Measurements from ENCODE around the gene PC.

Gene PC

GRCh38 chr11:66922551-66922950 is 35.6 kb downstream of the PC start:
- Histone ChIP-seq H3K27ac (ENCODE audit: low read length, poor library complexity, severe bottlenecking) (no peak overlapping the region), H3K36me3 (ENCODE audit: control insufficient read depth in 1 of 2, insufficient read depth in 2 of 2, low read depth in 1 of 2, low read length in 2 of 2) (no peaks in the 10 kb centered on the region), H3K4me3 (ENCODE audit: insufficient read depth in 1 of 2, low read depth in 1 of 2, low read length in 2 of 2) (no peak overlapping the region), H2BK15ac (ENCODE audit: low read depth, poor library complexity, severe bottlenecking) (no peak overlapping the region), H3K4me2 (ENCODE audit: low read length, poor library complexity, severe bottlenecking) (no peak overlapping the region), H3K4me1 (ENCODE audit: control insufficient read depth, insufficient read depth, low read depth, low read length) (peaks cover 2% of the 10 kb centered on the region), H3K4ac (ENCODE audit: low read depth in 1 of 2, low read length in 2 of 2) (no peak overlapping the region), H2BK5ac (ENCODE audit: low read depth, low read length, poor library complexity, severe bottlenecking) (no peak overlapping the region), H2AFZ (ENCODE audit: low read depth, low read length) (no peak overlapping the region), H3K23ac (ENCODE audit: low read length in 2 of 2) (no peak overlapping the region), H3K14ac (ENCODE audit: low read length in 2 of 2) (no peak overlapping the region), H3K9me3 (ENCODE audit: control insufficient read depth, low read length) (no peaks in the 10 kb centered on the region), H2BK120ac (ENCODE audit: low read depth, low read length) (no peak overlapping the region), H2BK12ac (ENCODE audit: low read length in 2 of 2) (no peak overlapping the region), H3K79me1 (replicated peaks; ENCODE audit: low read length, poor library complexity, severe bottlenecking) (peaks cover 5% of the 10 kb centered on the region), H3K18ac (ENCODE audit: low read depth in 1 of 2, low read length in 2 of 2) (no peak overlapping the region), H3K27me3 (ENCODE audit: control insufficient read depth in 1 of 2, insufficient read depth in 1 of 2, low read length in 2 of 2) (no peaks in the 10 kb centered on the region), H4K91ac (ENCODE audit: low read length) (no peak overlapping the region), H2AK5ac (ENCODE audit: low read length, severe bottlenecking) (no peak overlapping the region), H4K8ac (ENCODE audit: low read length) (no peak overlapping the region), H3K9ac (ENCODE audit: low read length) (no peak overlapping the region)
- DNase-seq, result no peak

- H3K9me3 ChIP-seq (ENCODE audit: control insufficient read depth, low read length), result no peaks in the 10 kb centered on the region
- no peak for DNase-seq
- H4K91ac ChIP-seq (ENCODE audit: low read length), result no peak overlapping the region
- H3K14ac ChIP-seq (ENCODE audit: low read length in 2 of 2), result peak overlapping the region in 1 of 2 experiments; percentile 7
- H2BK5ac ChIP-seq (ENCODE audit: low read depth, low read length, poor library complexity, severe bottlenecking), result no peak overlapping the region
- 93% methylated on average over 15 of the region's 18 CpGs for WGBS
- H3K79me1 ChIP-seq (replicated peaks; ENCODE audit: low read length, poor library complexity, severe bottlenecking), result peaks cover 5% of the 10 kb centered on the region
- H4K8ac ChIP-seq (ENCODE audit: low read length), result no peak overlapping the region
- H2BK15ac ChIP-seq (ENCODE audit: low read depth, poor library complexity, severe bottlenecking), result no peak overlapping the region
- no peaks in the 10 kb centered on the region for H3K27me3 ChIP-seq (ENCODE audit: control insufficient read depth in 1 of 2, insufficient read depth in 1 of 2, low read length in 2 of 2)
- no peak overlapping the region for H3K18ac ChIP-seq (ENCODE audit: low read depth in 1 of 2, low read length in 2 of 2)
- no peak overlapping the region for H2BK120ac ChIP-seq (ENCODE audit: low read depth, low read length)
- H2AFZ ChIP-seq (ENCODE audit: low read depth, low read length), result no peak overlapping the region
- H3K4me2 ChIP-seq (ENCODE audit: low read length, poor library complexity, severe bottlenecking), result no peak overlapping the region
- no peak overlapping the region for H3K9ac ChIP-seq (ENCODE audit: low read length)
- H3K4me3 ChIP-seq (ENCODE audit: insufficient read depth in 1 of 2, low read depth in 1 of 2, low read length in 2 of 2), result no peak overlapping the region
- peaks cover 9% of the 10 kb centered on the region for H3K4me1 ChIP-seq (ENCODE audit: control insufficient read depth, insufficient read depth, low read depth, low read length)
- H2AK5ac ChIP-seq (ENCODE audit: low read length, severe bottlenecking), result no peak overlapping the region
- no peak overlapping the region for H3K23ac ChIP-seq (ENCODE audit: low read length in 2 of 2)
- H3K36me3 ChIP-seq (ENCODE audit: control insufficient read depth in 1 of 2, insufficient read depth in 2 of 2, low read depth in 1 of 2, low read length in 2 of 2), result no peaks in the 10 kb centered on the region
- no peak overlapping the region for H3K4ac ChIP-seq (ENCODE audit: low read depth in 1 of 2, low read length in 2 of 2)
- H3K27ac ChIP-seq (ENCODE audit: low read length, poor library complexity, severe bottlenecking), result no peak overlapping the region
- peak overlapping the region in 1 of 2 experiments; percentile 15 for H2BK12ac ChIP-seq (ENCODE audit: low read length in 2 of 2)
Measured at GRCh38 chr11:66920978-66921784, 37.0 kb downstream of the PC start.

- Histone ChIP-seq H3K36me3 (ENCODE audit: control insufficient read depth in 1 of 2, insufficient read depth in 2 of 2, low read depth in 1 of 2, low read length in 2 of 2) (no peaks in the 10 kb centered on the region), H2BK12ac (ENCODE audit: low read length in 2 of 2) (no peak overlapping the region), H2AFZ (ENCODE audit: low read depth, low read length) (no peak overlapping the region), H3K18ac (ENCODE audit: low read depth in 1 of 2, low read length in 2 of 2) (no peak overlapping the region), H3K9me3 (ENCODE audit: control insufficient read depth, low read length) (no peaks in the 10 kb centered on the region), H4K91ac (ENCODE audit: low read length) (no peak overlapping the region), H3K9ac (ENCODE audit: low read length) (no peak overlapping the region), H3K4me2 (ENCODE audit: low read length, poor library complexity, severe bottlenecking) (no peak overlapping the region), H2AK5ac (ENCODE audit: low read length, severe bottlenecking) (no peak overlapping the region), H3K23ac (ENCODE audit: low read length in 2 of 2) (no peak overlapping the region), H2BK15ac (ENCODE audit: low read depth, poor library complexity, severe bottlenecking) (no peak overlapping the region), H2BK5ac (ENCODE audit: low read depth, low read length, poor library complexity, severe bottlenecking) (no peak overlapping the region), H3K4me3 (ENCODE audit: insufficient read depth in 1 of 2, low read depth in 1 of 2, low read length in 2 of 2) (no peak overlapping the region), H3K27ac (ENCODE audit: low read length, poor library complexity, severe bottlenecking) (no peak overlapping the region), H3K4ac (ENCODE audit: low read depth in 1 of 2, low read length in 2 of 2) (no peak overlapping the region), H4K8ac (ENCODE audit: low read length) (no peak overlapping the region), H2BK120ac (ENCODE audit: low read depth, low read length) (no peak overlapping the region), H3K14ac (ENCODE audit: low read length in 2 of 2) (no peak overlapping the region), H3K27me3 (ENCODE audit: control insufficient read depth in 1 of 2, insufficient read depth in 1 of 2, low read length in 2 of 2) (no peaks in the 10 kb centered on the region), H3K4me1 (ENCODE audit: control insufficient read depth, insufficient read depth, low read depth, low read length) (peaks cover 20% of the 10 kb centered on the region), H3K79me1 (replicated peaks; ENCODE audit: low read length, poor library complexity, severe bottlenecking) (peaks cover 5% of the 10 kb centered on the region)
- DNase-seq, result no peak
- 94% methylated on average over 5 of the region's 6 CpGs for WGBS
Measured at GRCh38 chr11:66919923-66920322, 38.3 kb downstream of the PC start.

DNA sequence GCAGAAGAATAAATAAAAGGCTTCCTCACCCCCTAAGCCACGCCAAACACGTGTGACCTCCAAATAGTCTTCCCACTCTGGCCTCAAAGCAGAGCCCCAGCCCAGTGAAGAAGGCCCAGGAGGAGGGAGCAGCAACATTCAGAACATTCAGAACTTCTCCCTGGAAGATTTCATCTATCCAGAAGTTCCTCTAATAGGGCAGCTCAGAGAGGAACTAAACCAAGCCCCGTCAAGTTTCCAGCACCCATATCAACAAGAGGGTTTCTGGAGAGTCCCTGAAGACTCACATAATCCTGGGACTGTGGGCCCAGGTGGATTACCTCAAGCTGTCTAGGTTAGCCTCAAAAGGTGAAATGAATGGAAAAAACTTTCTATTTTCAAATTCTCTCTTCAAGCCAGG is 39.4 kb downstream of the PC start:
- Histone ChIP-seq H3K9me3 (ENCODE audit: control insufficient read depth, low read length) (no peaks in the 10 kb centered on the region), H3K23ac (ENCODE audit: low read length in 2 of 2) (no peak overlapping the region), H3K27me3 (ENCODE audit: control insufficient read depth in 1 of 2, insufficient read depth in 1 of 2, low read length in 2 of 2) (no peaks in the 10 kb centered on the region), H3K9ac (ENCODE audit: low read length) (no peak overlapping the region), H2BK5ac (ENCODE audit: low read depth, low read length, poor library complexity, severe bottlenecking) (no peak overlapping the region), H3K79me1 (replicated peaks; ENCODE audit: low read length, poor library complexity, severe bottlenecking) (peaks cover 8% of the 10 kb centered on the region), H3K27ac (ENCODE audit: low read length, poor library complexity, severe bottlenecking) (no peak overlapping the region), H3K4me2 (ENCODE audit: low read length, poor library complexity, severe bottlenecking) (no peak overlapping the region), H3K4me3 (ENCODE audit: insufficient read depth in 1 of 2, low read depth in 1 of 2, low read length in 2 of 2) (no peak overlapping the region), H2AFZ (ENCODE audit: low read depth, low read length) (no peak overlapping the region), H2AK5ac (ENCODE audit: low read length, severe bottlenecking) (peak overlapping the region; percentile 74), H2BK120ac (ENCODE audit: low read depth, low read length) (no peak overlapping the region), H3K18ac (ENCODE audit: low read depth in 1 of 2, low read length in 2 of 2) (no peak overlapping the region), H4K91ac (ENCODE audit: low read length) (no peak overlapping the region), H3K14ac (ENCODE audit: low read length in 2 of 2) (no peak overlapping the region), H3K36me3 (ENCODE audit: control insufficient read depth in 1 of 2, insufficient read depth in 2 of 2, low read depth in 1 of 2, low read length in 2 of 2) (no peaks in the 10 kb centered on the region), H2BK12ac (ENCODE audit: low read length in 2 of 2) (no peak overlapping the region), H3K4ac (ENCODE audit: low read depth in 1 of 2, low read length in 2 of 2) (no peak overlapping the region), H2BK15ac (ENCODE audit: low read depth, poor library complexity, severe bottlenecking) (no peak overlapping the region), H4K8ac (ENCODE audit: low read length) (no peak overlapping the region), H3K4me1 (ENCODE audit: control insufficient read depth, insufficient read depth, low read depth, low read length) (peaks cover 20% of the 10 kb centered on the region)
- 94% methylated on average over 3 of the region's 3 CpGs for WGBS
- DNase-seq, result no peak
